Activated CD4-positive, alpha-beta T cell treated with anti-CD3 and anti-CD28 coated beads, Interleukin-2, amount 50 U/mL, for 24 hours (primary cell): ENCODE results near the gene SPATA21.

ENCODE experiments used
- DNase-seq, 2 donors: peaks; one replicate each; pipeline ENCODE4 v3.0.0-alpha.2; 2020; ENCODE audit warnings: low read depth in 1 of 2, low spot score in 1 of 2

The SPATA21 gene

DNA sequence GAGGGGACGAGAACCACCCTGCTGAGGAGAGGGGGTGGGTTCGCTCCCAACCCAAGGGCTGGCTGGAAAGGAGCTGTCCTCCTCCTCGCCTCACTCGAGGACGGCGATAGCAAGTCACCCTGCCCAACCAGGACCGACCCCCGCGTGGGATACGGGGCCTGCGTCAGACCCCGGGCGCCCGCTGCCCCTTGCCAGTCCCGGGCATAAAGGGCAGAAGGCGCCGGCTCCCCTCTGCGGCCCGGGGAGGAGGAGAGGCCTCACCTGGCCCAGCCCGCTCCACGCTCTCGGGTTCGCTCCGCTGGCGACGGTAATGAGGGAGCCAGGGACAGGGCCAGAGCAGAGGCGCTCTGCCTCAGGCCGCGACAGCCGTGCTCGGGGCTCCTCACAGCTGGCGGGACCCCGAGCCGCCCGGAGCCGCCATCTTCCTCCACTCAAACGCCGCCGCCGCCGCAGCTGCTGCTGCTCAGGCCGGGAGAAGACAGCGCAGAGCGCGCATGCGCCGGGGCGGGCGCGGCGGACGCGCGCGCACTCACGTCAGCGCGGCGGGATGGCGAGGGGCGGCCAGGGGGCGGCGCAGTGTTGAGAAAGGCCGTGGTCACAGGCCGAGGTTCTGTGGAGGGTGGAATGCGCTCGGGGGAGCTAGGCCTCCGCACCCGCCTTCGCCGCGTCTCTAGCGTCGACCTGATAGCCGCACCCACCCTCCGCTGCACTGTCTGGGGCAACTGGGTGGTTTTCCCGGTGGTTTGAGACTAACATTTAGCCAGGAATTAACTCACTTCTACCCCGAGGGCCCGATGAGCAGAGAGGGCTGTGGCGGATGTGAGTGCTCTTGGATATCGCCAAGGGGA lies 85.0 kb downstream of the SPATA21 start, which contains the start of gene FBXO42:
Gene FBXO42, minus strand, starts transcription at position 487 of the 848 bp plus-strand sequence. CDS start 37,062 bp downstream, outside the sequence.
- peak; percentile 82 to 84 for DNase-seq

DNA sequence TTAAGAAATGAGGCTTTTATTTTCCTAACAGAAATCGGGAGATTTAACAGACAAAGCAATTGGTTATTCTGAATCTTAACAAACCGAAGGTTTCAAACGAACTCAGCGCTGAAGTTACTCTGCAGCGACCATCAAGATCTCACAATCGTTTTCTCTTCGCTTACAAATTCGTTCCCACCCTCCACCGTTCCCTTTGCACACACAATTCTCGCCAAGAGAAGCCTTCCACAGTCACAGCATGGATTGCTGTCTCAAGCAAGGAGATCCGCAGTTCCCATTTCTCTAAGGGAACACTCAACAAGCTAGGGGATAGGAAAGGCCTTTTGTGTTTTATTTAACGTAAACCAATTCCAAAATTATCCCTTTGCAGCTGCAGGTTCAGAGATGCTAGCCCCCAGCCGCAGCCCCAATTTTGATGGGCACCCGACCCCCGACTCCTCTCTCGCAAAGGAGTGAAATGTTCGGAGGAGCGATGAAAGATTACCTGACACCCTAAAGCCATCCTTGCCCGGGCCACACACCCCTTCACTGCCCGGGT lies 85.7 kb downstream of the SPATA21 start:
- no peak for DNase-seq

DNA sequence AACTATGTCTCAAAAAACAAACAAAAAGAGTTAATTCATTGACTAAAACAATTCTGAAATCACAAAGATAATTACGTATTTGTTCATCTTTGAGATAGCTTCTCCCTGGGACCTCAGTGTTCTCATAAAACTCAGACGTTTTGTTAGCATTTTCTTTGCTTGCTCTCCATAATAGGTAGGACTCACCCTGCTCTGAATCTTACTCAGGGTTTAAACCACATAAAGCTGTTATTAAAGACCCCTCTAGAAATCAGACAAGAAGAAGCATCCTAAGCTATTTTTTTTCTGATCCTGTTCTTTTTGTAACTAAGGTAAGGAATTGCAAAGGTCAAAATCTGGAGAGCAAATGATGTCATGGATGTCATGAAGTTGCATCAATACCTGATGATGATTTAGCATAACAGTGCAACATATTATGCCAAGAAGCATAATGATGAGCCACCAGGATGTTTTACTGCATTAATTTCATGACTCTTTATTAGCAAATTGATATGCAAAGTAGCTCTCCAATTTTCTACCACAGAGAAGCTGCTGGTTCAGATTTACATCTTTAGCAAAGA lies 87.3 kb downstream of the SPATA21 start:
- no peak for DNase-seq
